ENCODE results near the gene CABP4. TPM values are rescaled to one million over a fixed set of nuclear protein-coding genes. Genes with fewer than 3 reads are reported as not detected.
"Not testable (repeated sequence)": the region's sequence is repeated elsewhere in the genome, so short reads cannot be mapped to it uniquely, and the experiment has no call there.

Gene CABP4
- polyA plus RNA-seq, 6 donors from 2014 or later, result 1.5 to 6.8 (median 2.1) TPM; not detected in 1

DNA sequence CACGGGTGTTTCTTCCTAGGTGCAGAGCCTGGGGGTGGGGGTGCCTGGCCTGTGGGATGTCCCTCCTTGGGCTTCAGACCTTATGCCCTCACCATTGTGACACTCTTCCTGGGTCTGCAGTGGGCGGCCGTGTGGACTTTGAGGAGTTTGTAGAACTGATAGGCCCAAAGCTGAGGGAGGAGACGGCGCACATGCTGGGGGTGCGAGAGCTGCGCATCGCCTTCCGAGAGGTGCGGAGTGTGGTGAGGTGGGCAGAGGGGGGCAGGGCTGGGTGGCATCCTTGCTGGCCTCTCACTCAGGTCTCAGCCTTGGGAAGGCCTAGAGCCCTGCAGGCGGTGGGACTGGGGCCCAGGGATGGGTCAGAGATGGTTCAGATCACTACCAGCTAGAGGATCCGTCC is 2.3 kb downstream of the CABP4 start:
- peak overlapping the region in 6 of 8 donors; percentile 48 to 85 (median 60) for H3K4me3 Mint-ChIP-seq

DNA sequence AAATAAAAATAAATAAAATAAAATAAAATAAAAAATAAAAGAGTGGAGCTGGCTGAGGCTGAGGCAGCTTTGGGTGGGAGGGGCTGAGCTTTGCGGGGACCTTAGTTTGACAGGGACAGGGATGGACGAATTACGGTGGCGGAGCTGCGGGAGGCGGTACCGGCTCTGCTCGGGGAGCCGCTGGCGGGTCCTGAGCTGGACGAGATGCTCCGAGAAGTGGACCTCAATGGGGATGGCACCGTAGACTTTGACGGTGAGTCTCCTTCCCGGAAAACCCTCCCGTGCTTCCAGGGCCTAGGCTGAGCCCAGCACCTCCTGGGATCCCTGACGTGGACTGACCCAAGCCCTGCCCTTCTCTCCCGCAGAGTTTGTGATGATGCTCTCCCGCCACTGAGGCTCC is 3.1 kb downstream of the CABP4 start:
- Mint-ChIP-seq H3K4me3 (peak overlapping the region in 3 of 8 donors; percentile 59 to 79 (median 61)), H3K36me3 (peaks cover 0 to 7% of the 10 kb centered on the region in 2 donors), H3K4me1 (peaks cover 37 to 60% (median 59%) of the 10 kb centered on the region in 3 donors), H3K27ac (peak overlapping the region in 5 of 6 donors; percentile 10 to 98 (median 83)), H3K27me3 (no peaks in the 10 kb centered on the region), H3K9me3 (no peaks in the 10 kb centered on the region)
- DNase-seq, result no peak
- ATAC-seq (ENCODE audit: low read depth in 2 of 2), result no peak

More for the DNA sequence above, 2.3 kb downstream of the CABP4 start:
- no peaks in the 10 kb centered on the region for H3K9me3 Mint-ChIP-seq
- H3K27ac Mint-ChIP-seq, result peak overlapping the region; percentile 54 to 93 (median 87)
- H3K27me3 Mint-ChIP-seq, result no peaks in the 10 kb centered on the region
- H3K4me1 Mint-ChIP-seq, result peaks cover 37 to 55% (median 53%) of the 10 kb centered on the region in 3 donors
- H3K36me3 Mint-ChIP-seq, result peaks cover 0 to 7% of the 10 kb centered on the region in 2 donors
- no peak for DNase-seq
- no peak for ATAC-seq (ENCODE audit: low read depth in 2 of 2)

DNA sequence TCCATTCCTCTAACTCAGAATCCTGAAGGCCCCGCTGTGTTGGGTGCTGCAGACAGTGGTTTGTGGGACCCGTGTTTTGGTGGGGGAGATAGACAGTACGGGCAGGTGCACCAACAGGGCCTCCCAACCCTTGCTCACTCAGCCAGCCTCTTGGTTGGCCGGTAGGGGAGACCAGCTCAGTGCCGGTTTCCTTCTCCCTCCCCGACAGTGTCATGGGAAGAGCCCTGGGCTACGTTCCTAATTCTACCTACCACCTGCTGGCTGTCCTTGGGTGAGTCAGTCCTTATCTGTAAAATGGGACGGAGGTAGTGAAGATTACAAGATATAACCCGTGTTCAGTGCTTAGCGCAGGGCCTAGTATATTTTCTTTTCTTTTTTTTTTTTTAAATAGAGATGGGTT is 8.0 kb downstream of the CABP4 start:
- Mint-ChIP-seq H3K9me3 (no peaks in the 10 kb centered on the region), H3K36me3 (peaks cover 0 to 7% of the 10 kb centered on the region in 2 donors), H3K27me3 (no peaks in the 10 kb centered on the region), H3K4me1 (peaks cover 43 to 74% (median 69%) of the 10 kb centered on the region in 3 donors), H3K27ac (peak overlapping the region in 5 of 6 donors; percentile 11 to 95 (median 62)), H3K4me3 (peak overlapping the region; percentile 35 to 91 (median 65))
- no peak for DNase-seq
- no peak for ATAC-seq (ENCODE audit: low read depth in 2 of 2)

DNA sequence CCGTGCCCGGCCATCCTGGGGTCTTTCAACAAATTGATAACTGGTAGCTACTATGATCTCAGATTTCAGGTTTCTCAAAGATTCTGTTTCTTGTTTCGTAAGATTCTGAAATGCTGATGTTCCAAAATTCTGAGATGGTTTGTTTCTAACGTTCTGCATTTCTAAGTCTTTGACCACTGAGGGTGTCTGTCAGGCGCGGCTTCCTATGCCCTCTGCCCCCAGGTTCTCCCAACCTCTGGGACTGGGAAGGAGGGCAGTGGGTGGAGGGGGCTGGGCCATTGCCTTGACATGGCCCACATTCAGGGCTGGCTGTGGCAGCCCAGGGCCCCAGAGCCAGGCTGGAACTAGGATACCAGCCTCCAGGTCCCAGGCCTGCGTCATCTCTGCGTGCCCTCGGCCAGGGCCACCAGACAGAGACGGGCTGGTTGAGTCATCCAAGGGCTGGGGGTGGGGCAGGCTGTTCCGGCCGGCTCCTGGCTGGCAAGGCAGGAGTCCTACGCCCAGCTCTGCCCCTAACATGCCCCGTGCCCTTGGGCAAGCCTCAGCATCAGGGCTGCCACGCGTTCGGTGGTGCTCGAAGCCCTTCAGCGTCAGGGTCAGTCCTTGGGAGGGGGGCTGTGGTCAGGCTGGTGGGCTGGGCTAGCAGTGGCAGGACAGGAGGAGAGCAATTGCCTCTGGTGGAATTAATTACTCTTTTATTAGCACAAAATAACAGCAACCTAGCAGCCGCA is 8.7 kb downstream of the CABP4 start:
- Mint-ChIP-seq H3K36me3 (peaks cover 0 to 7% of the 10 kb centered on the region in 2 donors), H3K9me3 (no peaks in the 10 kb centered on the region), H3K27ac (peak overlapping the region in 5 of 6 donors; percentile 11 to 95 (median 91)), H3K4me3 (peak overlapping the region; percentile 88 to 95 (median 92)), H3K27me3 (no peaks in the 10 kb centered on the region), H3K4me1 (peaks cover 43 to 71% (median 69%) of the 10 kb centered on the region in 3 donors)
- no peak for ATAC-seq (ENCODE audit: low read depth in 2 of 2)
- DNase-seq, result no peak

DNA sequence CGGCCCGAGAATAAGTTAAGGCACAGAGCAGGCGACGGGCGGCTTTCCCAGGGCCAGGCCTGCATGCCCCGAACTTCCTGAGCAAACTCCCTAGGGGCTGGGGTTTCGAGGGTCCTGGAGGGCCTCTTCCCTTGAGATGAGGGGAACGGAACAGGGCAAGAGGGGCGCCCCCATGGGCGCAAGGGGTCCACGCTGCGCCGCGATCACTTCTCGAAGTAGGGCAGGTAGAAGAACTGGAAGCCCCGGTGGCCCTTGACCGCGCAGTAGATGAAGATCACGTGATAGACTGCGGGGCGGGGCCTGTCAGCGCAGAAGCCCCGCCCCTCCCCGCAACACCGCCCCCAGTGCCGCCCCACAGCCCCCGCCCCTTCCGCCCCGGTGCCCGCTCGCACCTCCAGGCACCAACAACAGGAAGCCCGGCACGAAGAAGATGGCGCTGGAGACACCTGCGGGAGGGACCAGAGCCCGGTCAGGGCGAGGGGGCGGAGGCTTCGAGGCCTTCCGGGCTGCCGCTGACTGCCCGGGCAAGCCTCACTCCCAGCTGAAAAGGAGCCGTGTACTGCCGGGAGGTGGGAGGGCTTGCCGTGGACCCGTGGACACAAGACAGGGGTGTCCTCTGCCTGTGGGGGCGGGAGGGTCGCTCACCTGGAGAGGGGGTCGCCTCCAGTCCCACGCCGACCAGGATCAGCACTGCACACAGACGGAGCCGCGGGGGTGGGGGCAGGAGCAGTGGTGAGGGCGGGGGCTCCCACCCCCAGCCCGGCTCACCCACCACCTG is 9.4 kb downstream of the CABP4 start:
- peak; percentile 64 to 69 for ATAC-seq (ENCODE audit: low read depth in 2 of 2)
- Mint-ChIP-seq H3K9me3 (no peaks in the 10 kb centered on the region), H3K36me3 (peaks cover 0 to 7% of the 10 kb centered on the region in 2 donors), H3K4me1 (peaks cover 38 to 67% (median 61%) of the 10 kb centered on the region in 3 donors), H3K4me3 (peak overlapping the region; percentile 88 to 95 (median 92)), H3K27me3 (no peaks in the 10 kb centered on the region), H3K27ac (peak overlapping the region; percentile 82 to 95 (median 93))
- DNase-seq, result peak; percentile 91

DNA sequence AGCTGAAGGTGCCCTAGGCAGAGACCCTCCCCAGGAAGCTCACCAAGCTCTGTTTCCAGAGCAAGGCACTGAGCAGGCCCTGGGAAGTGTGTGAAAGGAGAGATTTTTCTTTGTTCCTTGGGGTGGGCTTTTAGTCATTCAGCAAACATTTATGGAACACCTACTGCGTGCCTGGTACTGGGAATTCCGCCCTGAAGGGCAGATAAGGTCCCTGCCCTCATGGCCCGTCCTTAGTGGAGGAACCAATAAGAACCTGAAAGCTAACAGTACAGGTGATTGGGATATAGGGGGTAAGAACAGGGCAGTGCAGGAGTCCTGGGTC is 10.0 kb downstream of the CABP4 start:
- Mint-ChIP-seq H3K9me3 (no peaks in the 10 kb centered on the region), H3K4me3 (peak overlapping the region; percentile 88 to 95 (median 92)), H3K27ac (peak overlapping the region; percentile 15 to 94 (median 92)), H3K27me3 (no peaks in the 10 kb centered on the region), H3K36me3 (peaks cover 0 to 5% of the 10 kb centered on the region in 2 donors), H3K4me1 (peaks cover 33 to 67% (median 56%) of the 10 kb centered on the region in 3 donors)
- no peak for DNase-seq
- no peak for ATAC-seq (ENCODE audit: low read depth in 2 of 2)

DNA sequence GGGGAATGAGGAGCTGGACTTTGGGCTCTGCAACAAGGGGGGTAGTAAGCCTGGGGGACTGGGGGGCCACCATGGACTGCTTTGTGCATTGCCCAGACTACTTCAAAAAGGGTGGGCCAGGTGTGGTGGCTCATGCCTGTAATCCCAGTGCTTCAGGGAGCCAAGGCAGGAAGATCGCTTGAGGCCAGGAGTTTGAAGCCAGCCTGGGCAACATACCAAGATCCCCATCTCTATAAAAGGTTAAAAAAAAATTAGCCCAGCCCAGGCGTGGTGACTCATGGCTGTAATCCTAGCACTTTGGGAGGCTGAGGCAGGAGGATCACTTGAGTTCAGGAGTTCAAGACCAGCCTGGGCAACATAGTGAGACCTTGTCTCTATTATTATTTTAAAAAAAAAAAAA is 10.4 kb downstream of the CABP4 start:
- not testable (repeated sequence) for H3K27me3 Mint-ChIP-seq; H3K9me3 Mint-ChIP-seq; DNase-seq; ATAC-seq (ENCODE audit: low read depth in 2 of 2); H3K36me3 Mint-ChIP-seq
- peak overlapping the region; percentile 32 to 94 (median 78) for H3K27ac Mint-ChIP-seq
- H3K4me1 Mint-ChIP-seq, result peaks cover 32 to 67% (median 55%) of the 10 kb centered on the region in 3 donors
- peak overlapping the region; percentile 88 to 95 (median 92) for H3K4me3 Mint-ChIP-seq

DNA sequence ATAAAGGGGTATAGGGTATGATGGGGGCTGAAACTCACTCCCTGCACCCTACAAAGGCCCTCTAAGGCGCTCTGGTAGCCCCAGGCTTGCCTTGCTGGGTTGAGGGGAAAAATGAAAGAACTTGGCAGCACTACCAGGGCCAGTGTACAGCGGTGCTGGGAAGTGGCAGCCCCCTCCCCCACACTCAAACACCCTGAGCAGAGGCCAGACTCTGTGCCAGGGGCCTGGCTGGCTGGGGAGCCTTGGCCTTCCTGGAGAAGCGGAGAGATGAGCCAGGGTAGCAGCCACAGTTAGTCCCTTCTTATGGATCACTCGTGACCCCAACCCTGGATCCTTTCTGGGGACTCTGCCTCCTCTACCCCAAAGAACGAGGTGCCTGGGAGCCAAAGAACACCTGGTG is 11.2 kb downstream of the CABP4 start:
- H3K4me3 Mint-ChIP-seq, result peak overlapping the region in 6 of 8 donors; percentile 51 to 93 (median 76)
- H3K27ac Mint-ChIP-seq, result peak overlapping the region in 1 of 6 donors; percentile 89
- DNase-seq (no peak), ATAC-seq (ENCODE audit: low read depth in 2 of 2) (no peak)
- no peaks in the 10 kb centered on the region for H3K36me3 Mint-ChIP-seq
- H3K27me3 Mint-ChIP-seq, result no peaks in the 10 kb centered on the region
- H3K4me1 Mint-ChIP-seq, result peaks cover 33 to 62% (median 52%) of the 10 kb centered on the region in 3 donors
- no peaks in the 10 kb centered on the region for H3K9me3 Mint-ChIP-seq

DNA sequence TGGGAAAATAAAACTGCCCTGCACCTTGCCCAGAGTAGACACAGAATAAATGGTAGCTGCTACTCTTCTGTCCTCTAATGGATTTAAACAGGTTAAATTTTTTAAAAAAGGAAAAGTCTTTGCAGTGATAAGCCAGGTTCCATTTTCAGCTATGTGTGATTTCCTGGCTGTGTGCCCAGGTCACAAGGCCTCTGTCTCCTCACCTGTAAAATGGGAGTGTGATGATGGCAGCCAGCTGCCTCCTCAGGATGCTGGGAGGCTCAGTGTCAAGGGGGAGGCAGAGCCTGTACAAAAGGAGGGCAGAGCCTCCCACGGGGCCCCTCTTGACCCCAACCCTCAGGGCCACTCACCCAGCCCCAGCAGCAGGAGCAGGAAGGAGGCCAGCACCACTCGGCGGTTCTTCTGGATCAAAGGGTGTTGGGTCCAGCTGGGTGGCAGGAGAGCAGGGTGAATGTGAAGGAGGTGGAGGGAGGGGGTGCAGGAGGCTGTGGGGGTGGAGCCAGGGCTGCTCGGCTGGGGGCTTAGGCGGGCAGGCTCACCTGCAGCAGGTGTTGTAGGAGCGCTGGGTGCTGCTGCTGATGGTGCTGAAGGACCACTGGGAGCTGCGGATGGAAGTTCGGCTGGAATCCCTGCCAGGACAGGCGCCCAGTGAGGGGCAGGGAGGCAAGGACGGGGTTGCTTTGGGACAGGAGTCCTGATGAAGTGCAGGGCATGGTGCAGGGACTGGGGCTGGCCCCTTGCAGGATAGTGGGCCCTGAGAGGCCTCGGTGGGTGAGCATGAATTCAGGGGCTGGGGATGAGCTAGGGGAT is 12.0 kb downstream of the CABP4 start:
- H3K36me3 Mint-ChIP-seq, result no peaks in the 10 kb centered on the region

DNA sequence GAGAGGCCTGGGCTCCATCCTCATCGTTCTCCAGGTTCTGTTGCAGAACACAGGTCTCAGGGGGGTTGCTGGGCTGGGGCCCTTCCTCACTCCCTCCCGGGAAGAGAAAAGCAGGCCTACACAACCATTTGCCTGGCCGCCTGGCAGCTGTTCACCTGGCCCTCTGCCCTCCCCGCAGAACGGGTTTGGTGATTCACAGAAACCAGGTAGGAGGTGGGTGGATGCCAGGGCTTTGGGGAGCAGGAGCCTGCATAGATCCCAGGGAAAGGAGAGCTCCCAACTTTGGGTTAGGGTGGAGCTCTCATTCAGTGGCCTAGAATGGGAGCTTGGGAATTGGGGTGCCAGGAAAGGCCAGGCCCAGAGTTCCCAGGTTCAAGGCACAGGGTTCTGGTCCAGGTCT is 12.9 kb downstream of the CABP4 start:
- peaks cover 39 to 57% (median 56%) of the 10 kb centered on the region in 3 donors for H3K4me1 Mint-ChIP-seq
- H3K36me3 Mint-ChIP-seq, result no peaks in the 10 kb centered on the region
- H3K4me3 Mint-ChIP-seq, result peak overlapping the region; percentile 89 to 97 (median 94)
- DNase-seq (no peak), ATAC-seq (ENCODE audit: low read depth in 2 of 2) (no peak)
- H3K27ac Mint-ChIP-seq, result peak overlapping the region in 3 of 6 donors; percentile 89 to 94 (median 94)
- no peaks in the 10 kb centered on the region for H3K27me3 Mint-ChIP-seq
- H3K9me3 Mint-ChIP-seq, result no peaks in the 10 kb centered on the region

More for the DNA sequence above, 12.0 kb downstream of the CABP4 start:
- Mint-ChIP-seq H3K27ac (peak overlapping the region in 5 of 6 donors; percentile 42 to 94 (median 67)), H3K9me3 (no peaks in the 10 kb centered on the region), H3K27me3 (no peaks in the 10 kb centered on the region), H3K4me1 (peaks cover 39 to 62% (median 60%) of the 10 kb centered on the region in 3 donors), H3K4me3 (peak overlapping the region; percentile 89 to 97 (median 94))
- ATAC-seq (ENCODE audit: low read depth in 2 of 2) (no peak), DNase-seq (no peak)

DNA sequence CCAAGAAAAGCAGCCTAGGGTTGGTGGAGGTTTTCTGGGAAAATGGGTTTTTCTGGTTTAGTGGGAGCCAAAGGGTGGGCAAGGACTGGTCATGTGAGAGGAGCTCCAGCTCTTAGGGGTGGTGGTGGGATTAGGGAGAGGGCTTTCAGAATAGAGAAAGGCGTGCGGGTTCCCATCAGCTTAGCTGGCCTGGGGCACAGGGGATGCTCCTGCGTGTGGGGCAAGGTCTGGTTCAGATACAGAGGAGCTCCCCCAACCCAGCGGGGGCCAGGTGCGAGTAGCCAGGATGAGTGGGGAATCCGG is 13.3 kb downstream of the CABP4 start:
- Mint-ChIP-seq H3K27me3 (no peaks in the 10 kb centered on the region), H3K4me1 (peaks cover 39 to 54% (median 53%) of the 10 kb centered on the region in 3 donors), H3K4me3 (peak overlapping the region; percentile 89 to 97 (median 94)), H3K27ac (peak overlapping the region in 5 of 6 donors; percentile 39 to 94 (median 92)), H3K36me3 (no peaks in the 10 kb centered on the region), H3K9me3 (no peaks in the 10 kb centered on the region)
- DNase-seq, result no peak
- ATAC-seq (ENCODE audit: low read depth in 2 of 2), result no peak

DNA sequence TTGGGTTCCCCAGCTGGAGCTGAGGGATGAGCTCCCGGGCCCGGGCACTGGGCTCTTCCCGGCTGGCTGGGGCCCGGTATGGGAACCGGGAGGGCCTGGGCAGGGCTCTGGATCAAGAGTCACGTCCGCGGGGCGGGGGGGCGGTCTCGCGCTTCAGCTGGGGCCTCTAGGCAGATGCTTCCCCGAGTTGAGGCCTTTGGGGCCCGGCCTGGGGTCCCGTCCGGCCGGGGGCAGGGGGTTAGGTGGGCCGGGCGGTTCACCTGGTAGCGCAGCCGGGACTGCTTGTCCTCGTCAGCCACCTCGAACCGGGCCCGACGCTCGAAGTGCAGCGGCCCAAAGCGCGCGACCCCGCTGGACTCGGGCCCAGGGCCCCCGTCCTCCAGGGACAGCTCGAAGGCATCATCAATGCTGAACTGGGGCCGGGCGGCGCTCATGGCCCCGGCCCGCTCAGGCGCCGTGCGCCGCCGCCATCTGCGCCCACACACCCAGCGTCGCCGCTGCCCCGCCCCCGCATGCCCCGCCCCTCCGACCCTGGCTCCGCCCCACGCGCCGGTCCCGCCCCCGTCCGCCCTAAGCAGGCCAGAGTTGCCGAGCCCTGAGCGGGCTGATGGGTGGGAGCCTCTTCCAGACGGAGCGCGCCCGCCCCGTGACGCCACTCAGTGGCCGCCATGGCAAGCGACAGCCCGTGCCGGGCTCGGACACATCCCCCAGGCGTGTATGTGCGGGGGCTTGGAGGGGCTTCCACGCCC is 13.8 kb downstream of the CABP4 start, which contains the start of gene TMEM134:
Gene TMEM134, minus strand, starts transcription at position 493 of the 749 bp plus-strand sequence. Its CDS starts 59 bp downstream, at position 434.
- Mint-ChIP-seq H3K9me3 (no peaks in the 10 kb centered on the region), H3K27me3 (no peaks in the 10 kb centered on the region)
- peak; percentile 70 to 73 for ATAC-seq (ENCODE audit: low read depth in 2 of 2)

More for the DNA sequence above, 13.8 kb downstream of the CABP4 start, which contains the start of gene TMEM134:
- H3K27ac Mint-ChIP-seq, result peak within 1 kb of the TSS; percentile 39 to 94 (median 90)
- no peaks in the 10 kb centered on the region for H3K36me3 Mint-ChIP-seq
- peaks cover 39 to 54% (median 49%) of the 10 kb centered on the region in 3 donors for H3K4me1 Mint-ChIP-seq
- peak within 1 kb of the TSS; percentile 89 to 97 (median 94) for H3K4me3 Mint-ChIP-seq
- peak; percentile 84 for DNase-seq

Data from naive B cell (primary cell).